ENCODE data around the gene SCAMP4.
A peak's percentile ranks its signal among the peaks of the same experiment; 100 is the strongest.

The SCAMP4 gene

GRCh38 chr19:1923319-1923718 lies 18.1 kb downstream of the SCAMP4 start:
- no peaks in the 10 kb centered on the region for H3K27me3 ChIP-seq (ENCODE audit: insufficient read depth, poor library complexity, severe bottlenecking)
- TF ChIP-seq SPI1 (IDR thresholded peaks at IDR 0.05; ENCODE audit: borderline replicate concordance, low read depth) (peak; percentile 84), POLR2AphosphoS5 (IDR thresholded peaks at IDR 0.05; ENCODE audit: low read depth) (peak; percentile 44; the same call in 1 of the 2 replicates)
- TF ChIP-seq, protein P1, sequence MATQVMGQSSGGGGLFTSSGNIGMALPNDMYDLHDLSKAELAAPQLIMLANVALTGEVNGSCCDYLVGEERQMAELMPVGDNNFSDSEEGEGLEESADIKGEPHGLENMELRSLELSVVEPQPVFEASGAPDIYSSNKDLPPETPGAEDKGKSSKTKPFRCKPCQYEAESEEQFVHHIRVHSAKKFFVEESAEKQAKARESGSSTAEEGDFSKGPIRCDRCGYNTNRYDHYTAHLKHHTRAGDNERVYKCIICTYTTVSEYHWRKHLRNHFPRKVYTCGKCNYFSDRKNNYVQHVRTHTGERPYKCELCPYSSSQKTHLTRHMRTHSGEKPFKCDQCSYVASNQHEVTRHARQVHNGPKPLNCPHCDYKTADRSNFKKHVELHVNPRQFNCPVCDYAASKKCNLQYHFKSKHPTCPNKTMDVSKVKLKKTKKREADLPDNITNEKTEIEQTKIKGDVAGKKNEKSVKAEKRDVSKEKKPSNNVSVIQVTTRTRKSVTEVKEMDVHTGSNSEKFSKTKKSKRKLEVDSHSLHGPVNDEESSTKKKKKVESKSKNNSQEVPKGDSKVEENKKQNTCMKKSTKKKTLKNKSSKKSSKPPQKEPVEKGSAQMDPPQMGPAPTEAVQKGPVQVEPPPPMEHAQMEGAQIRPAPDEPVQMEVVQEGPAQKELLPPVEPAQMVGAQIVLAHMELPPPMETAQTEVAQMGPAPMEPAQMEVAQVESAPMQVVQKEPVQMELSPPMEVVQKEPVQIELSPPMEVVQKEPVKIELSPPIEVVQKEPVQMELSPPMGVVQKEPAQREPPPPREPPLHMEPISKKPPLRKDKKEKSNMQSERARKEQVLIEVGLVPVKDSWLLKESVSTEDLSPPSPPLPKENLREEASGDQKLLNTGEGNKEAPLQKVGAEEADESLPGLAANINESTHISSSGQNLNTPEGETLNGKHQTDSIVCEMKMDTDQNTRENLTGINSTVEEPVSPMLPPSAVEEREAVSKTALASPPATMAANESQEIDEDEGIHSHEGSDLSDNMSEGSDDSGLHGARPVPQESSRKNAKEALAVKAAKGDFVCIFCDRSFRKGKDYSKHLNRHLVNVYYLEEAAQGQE (IDR thresholded peaks at IDR 0.05; ENCODE audit: insufficient replicate concordance, low read depth), result no peak
- no peak overlapping the region for H3K4me3 ChIP-seq (replicated peaks; ENCODE audit: insufficient read depth, low read length)
- peak overlapping the region; percentile 36 for H3K27ac ChIP-seq (replicated peaks)
- peak; percentile 90 to 92 for DNase-seq (ENCODE audit: low read depth in 1 of 2, low spot score in 1 of 2)

DNA sequence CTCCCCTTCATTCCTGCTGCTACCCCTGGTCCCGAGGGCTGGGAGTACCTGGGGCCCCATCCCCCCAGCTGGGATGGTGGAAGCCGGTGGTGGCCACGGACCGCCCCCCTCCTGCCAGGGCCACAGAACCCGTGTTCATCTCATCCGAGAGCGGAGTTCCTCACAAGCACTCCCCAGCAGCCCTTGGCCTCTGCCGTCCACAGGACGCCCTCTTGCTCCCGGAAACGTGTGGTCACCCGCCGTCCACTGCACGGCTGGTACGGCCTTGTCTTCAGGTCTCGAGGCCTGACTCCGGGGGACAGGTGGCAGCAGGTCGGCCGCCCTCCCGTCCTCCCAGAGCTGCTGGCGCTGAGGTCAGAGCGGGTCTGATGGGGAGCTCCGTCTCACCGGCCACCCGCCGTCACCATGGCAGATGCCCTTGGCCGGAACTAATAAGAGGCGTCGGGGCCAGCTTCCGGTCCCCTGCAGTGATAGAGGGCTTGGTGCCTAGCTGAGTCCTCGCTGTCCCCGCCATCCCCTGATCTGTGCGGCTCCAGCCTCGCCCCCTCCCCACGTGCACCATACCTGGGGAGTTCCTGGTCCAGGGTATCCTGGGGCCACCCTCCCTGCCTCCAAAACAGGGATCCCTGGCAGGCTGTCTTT lies 19.2 kb downstream of the SCAMP4 start:
- no peak for DNase-seq (ENCODE audit: low read depth in 1 of 2, low spot score in 1 of 2)
- H3K27ac ChIP-seq (replicated peaks), result peak overlapping the region; percentile 36
- no peak overlapping the region for H3K4me3 ChIP-seq (replicated peaks; ENCODE audit: insufficient read depth, low read length)
- H3K27me3 ChIP-seq (ENCODE audit: insufficient read depth, poor library complexity, severe bottlenecking), result no peaks in the 10 kb centered on the region
- no peak for TF ChIP-seq SPI1 (IDR thresholded peaks at IDR 0.05; ENCODE audit: borderline replicate concordance, low read depth)
- no peak for TF ChIP-seq POLR2AphosphoS5 (IDR thresholded peaks at IDR 0.05; ENCODE audit: low read depth)
- no peak for TF ChIP-seq GABPA (IDR thresholded peaks at IDR 0.05; ENCODE audit: low read depth)
- no peak for TF ChIP-seq CTCF (IDR thresholded peaks at IDR 0.05; ENCODE audit: insufficient read depth, low read length)
- TF ChIP-seq, protein P1 (IDR thresholded peaks at IDR 0.05; ENCODE audit: insufficient replicate concordance, low read depth), result no peak

DNA sequence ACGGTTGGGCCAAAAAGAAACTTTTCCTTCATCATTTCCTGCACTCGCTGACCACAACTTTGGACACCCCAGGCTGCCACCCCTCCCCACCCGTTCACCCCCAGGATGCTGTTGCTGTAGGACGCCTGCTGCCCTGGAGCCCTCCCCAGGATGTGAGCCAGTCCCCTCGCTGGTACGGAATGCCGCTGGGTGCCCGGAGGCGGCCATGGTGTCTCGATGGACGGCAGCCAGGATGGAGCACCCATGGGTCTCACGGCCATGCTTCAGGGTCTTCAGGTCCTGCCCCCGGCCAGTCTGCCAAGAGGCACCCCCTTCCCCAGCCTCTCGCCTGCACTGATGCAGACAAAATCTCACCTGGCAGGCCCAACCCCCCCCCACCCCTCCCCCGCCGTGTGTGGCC lies 20.3 kb downstream of the SCAMP4 start:
- H3K27ac ChIP-seq (replicated peaks), result no peak overlapping the region
- no peak overlapping the region for H3K4me3 ChIP-seq (replicated peaks; ENCODE audit: insufficient read depth, low read length)
- TF ChIP-seq, protein P1 (IDR thresholded peaks at IDR 0.05; ENCODE audit: insufficient replicate concordance, low read depth), result no peak
- TF ChIP-seq SPI1 (IDR thresholded peaks at IDR 0.05; ENCODE audit: borderline replicate concordance, low read depth) (no peak), CTCF (IDR thresholded peaks at IDR 0.05; ENCODE audit: insufficient read depth, low read length) (no peak), POLR2AphosphoS5 (IDR thresholded peaks at IDR 0.05; ENCODE audit: low read depth) (no peak), GABPA (IDR thresholded peaks at IDR 0.05; ENCODE audit: low read depth) (no peak)
- no peak for DNase-seq (ENCODE audit: low read depth in 1 of 2, low spot score in 1 of 2)
- H3K27me3 ChIP-seq (ENCODE audit: insufficient read depth, poor library complexity, severe bottlenecking), result no peaks in the 10 kb centered on the region
